AML-193 (cell line): ENCODE data around the gene ANKS1A.
"Not testable (repeated sequence)": the region's sequence is repeated elsewhere in the genome, so short reads cannot be mapped to it uniquely, and the experiment has no call there.

ENCODE experiments used
- DNase-seq, 2 experiments: peaks; one replicate each; lab custom pipeline; 2025; lab: John Stamatoyannopoulos, UW

The ANKS1A gene

DNA sequence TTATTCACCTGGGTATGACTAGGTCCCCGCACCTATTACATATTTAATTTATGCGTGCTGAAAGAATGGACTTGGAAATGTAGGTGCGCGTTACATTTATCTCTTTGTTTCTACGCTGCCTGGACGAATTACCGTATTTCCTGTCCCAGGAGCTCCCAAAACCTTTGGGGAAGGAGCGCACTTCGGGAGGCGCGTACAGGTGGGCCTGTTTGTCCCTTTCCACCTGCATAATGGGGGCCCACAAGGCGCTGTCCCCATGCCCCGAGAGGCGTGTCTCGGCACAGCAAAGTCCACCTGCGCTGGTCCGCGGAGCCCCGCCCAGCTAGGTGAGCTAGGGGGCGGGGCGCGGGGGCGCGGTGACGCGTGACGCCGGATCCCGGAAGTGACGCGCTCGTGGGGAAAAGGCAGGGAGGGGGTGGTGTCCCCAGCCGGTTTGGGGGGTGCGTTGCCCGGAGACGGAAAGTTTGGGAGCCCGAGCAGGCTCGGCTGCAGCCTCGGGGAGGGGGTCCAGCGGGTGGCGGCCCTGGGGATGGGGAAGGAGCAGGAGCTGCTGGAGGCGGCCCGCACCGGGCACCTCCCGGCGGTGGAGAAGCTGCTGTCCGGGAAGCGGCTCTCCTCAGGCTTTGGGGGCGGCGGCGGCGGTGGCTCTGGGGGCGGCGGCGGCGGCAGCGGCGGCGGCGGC lies at the start of gene ANKS1A:
Gene ANKS1A, plus strand, starts transcription at position 382 of the 682 bp plus-strand sequence. Its CDS starts 148 bp downstream, at position 530.
- peak; percentile 49 to 52 for DNase-seq

DNA sequence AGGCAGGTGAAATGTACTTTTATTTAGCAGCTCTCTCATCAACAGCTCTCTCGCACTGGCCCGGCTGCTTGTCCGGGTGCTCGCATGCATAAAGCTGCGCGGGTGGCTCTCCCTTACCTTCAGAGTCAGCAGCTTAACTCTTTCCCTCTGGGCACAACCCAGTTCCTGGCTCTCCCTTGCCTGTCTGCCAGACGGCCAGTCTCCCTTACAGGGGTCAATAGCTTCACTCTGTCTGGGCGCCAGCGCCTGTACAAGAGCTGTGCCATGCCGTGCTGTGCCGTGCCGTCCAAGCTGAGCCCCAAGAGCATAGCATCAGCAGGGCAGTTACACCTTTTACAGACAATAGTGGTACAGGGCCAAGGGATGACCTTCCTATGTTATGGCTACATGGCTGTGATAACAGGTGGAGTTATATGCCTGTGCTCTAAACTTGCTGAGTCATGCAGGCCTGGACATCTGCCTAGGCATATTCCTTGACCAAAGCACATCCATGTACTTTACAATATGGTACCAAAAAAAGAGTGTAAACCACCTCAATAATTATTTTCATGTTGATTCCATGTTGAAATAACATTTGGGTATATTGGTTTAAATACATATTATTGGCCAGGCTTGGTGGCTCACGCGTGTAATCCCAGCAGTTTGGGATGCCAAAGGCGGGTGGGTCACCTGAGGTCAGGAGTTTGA lies 49.2 kb upstream of the ANKS1A start:
- DNase-seq: no peak

GRCh38 chr6:34849066-34849465 lies 40.0 kb upstream of the ANKS1A start:
- DNase-seq: not testable (repeated sequence)

GRCh38 chr6:34851361-34851760 lies 37.7 kb upstream of the ANKS1A start:
- no peak for DNase-seq

DNA sequence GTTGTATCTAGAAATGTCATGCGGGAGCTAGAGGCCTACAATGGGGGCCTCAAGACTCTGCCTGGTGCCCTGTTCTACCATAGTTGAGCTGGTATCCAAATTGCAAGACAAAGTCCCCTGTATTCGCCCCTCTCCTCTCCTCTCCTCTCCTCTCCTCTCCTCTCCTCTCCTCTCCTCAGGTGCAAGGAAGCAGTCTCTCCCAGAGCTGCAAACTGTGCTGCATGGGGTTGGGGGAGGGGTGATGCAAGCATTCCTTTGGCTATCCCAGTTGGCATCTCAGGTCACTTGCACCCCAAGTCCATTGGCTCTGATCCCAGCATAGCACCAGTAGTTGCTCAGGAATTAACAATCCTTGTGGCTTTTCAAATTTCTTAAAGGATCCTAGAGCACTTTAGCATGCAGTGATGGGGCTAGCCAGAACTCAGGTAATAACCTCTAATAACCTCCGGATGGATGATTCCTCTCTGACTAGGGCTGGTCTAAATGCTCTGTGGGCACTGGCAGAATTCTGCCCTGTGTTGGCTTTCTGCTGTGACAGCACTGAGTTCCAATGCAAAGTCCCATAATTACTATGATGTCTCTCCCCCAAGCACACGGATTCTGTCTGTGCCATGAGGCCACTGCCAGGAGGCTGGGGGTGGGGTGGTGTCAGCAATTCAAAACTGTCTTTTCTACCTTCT lies 36.5 kb upstream of the ANKS1A start:
- no peak for DNase-seq

GRCh38 chr6:34855463-34855862 lies 33.6 kb upstream of the ANKS1A start:
- no peak for DNase-seq

- no peak for DNase-seq
Observed at GRCh38 chr6:34858681-34859080, 30.4 kb upstream of the ANKS1A start.

- DNase-seq: no peak
Observed at GRCh38 chr6:34859951-34860350, 29.1 kb upstream of the ANKS1A start.

GRCh38 chr6:34860776-34861175 lies 28.3 kb upstream of the ANKS1A start:
- DNase-seq: no peak

DNA sequence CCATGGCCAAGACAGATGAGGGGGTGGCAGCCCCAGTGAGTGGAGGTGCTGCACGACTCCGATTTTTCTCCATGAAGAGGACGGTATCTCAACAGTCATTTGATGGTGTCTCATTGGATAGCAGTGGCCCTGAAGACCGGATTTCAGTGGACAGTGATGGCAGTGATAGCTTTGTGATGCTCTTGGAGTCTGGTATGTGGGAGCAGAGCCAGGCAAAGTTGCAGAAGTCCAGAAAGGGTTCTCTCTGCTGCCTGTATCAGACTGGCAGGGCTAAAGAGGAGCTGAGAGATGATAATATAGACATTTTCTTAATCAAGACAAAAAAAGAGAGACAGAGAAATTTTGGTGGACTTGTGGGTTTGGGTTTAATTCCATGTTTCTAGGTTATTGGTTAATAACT lies 25.0 kb upstream of the ANKS1A start:
- DNase-seq: no peak

DNA sequence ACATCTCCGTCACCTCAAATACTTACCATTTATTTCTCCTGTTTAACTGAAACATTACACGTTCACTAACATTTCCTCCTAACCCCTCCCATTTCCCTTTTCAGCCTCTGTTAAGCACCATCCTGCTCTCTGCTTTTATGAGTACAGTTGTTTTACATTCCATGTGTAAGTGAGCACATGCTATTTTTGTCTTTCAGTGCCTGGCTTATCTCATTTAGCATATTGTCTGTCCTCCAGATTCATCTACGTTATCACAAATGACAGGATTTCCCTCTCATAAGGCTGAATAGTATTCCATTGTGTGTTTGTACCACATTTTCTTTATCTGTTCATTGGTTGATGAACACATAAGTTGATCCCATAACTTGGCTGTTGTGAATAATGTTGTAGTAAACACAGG lies 23.9 kb upstream of the ANKS1A start:
- no peak for DNase-seq

GRCh38 chr6:34866509-34866908 lies 22.5 kb upstream of the ANKS1A start:
- no peak for DNase-seq

DNA sequence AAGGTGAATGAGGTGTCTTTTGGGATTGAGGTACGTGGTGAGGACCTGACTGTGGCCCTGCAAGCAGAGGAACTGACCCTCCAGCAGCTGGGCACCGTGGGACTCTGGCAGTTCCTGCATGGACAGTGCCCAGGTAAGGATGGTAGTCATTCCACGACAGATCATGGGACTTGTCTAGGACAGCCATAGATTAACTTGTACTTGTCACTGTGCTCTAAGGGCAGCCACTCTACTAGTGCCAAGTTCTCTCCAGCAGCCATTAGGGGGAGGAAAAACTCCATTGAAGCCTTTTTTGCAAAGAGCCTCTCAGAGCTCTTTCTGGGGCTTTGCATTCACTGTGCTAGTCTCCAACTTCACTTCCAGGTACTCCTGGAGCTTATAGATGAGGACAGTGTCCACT lies 21.6 kb upstream of the ANKS1A start:
- peak in 1 of 2 experiments; percentile 10 for DNase-seq

DNA sequence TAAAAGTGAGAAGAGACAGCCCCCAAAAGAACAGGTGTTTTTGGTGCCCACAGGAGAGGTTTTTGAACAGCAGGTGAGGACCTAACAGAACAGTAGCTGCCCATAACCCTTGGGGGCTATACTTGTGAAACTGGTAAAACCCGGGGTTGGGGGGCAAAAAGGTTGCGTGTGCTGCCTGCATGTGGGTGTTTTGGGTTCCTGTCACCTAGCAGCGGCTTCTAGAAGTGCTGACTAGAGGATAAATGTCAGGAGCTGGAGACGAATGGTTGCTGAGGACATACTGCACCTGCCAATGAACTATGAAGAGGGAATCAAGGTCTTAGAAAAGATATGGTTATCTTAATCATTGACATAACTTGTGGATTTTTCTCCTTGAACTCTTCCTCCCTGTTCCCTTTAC lies 17.2 kb upstream of the ANKS1A start:
- DNase-seq: no peak

GRCh38 chr6:34872332-34872731 lies 16.7 kb upstream of the ANKS1A start:
- DNase-seq: no peak

DNA sequence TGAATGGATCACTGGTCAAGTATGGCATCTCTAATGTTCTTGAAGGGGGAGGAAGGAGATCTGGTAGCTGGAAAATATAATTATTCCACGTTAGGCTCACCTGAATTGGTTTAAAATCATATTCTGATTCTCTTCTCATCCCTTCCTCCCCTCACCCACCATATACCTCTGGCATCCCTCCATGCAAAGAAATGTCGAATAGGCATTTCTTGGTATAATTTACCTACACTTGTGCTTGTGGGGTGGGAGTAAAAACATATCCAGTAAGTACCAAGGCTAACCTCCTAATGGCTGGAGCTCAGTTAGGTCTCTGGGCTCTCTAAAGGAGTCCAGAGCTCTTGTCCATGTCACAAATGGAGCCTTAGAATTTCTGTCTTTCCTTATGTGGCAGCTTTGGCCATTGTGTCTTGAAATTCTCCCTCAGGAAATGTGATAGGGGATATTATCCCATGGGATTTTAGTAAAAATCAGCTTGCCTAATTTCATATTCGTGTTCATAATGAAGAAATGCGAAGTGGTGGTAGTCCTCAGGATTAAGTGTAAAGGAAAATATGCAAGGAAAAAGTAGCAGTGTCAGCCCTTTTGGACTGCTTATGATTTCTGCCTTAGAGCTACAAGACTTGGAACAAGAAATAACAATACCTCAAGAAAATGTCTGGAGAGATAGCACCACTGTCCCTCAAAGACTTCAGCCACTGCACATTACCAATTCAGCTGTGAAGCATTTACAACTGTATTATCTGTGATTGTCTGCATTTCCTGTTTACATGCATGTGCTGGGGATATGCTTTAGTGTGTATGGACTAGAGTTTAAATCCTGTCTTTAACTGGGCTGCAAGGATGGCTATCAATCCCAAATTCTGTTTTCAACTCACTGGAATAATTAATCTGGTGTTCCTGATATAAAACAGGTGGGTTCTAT lies 13.5 kb upstream of the ANKS1A start:
- DNase-seq: no peak

DNA sequence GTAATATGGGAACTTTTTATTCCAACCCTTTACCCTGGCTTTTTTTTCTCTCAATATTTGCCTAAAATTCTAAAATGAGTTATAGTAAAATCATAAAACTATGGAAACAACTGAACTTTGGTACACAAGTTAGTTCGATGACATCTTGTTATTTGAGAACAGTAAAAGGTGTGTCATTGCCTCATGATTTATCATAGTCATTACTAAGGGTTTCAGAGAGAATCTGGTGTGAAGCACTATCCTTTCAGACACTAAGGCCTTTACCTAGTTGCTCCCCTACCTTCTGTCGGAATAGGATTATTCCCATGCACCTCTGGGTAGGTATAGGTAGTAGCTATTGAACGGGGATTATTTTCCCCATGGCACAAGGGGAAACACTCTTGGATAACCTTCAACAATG lies 12.6 kb upstream of the ANKS1A start:
- DNase-seq: no peak

DNA sequence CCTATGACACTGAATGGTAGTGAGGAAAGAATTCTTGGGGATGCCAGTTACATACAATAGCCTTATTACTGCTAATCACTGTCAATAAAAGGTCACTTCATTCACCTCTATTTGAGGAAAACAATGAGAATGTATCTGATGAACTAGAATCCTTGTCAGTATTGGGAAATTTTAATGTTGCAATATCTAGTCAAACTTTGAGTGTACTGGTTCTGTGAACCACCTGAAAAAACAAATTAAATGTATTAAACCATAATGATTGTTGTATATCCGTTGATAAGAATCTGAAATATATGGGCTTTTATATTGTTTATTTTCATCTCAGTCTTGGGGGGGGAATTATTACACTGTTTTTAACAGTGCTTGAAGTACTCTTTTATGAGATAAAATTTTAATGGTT lies 11.8 kb upstream of the ANKS1A start:
- no peak for DNase-seq

DNA sequence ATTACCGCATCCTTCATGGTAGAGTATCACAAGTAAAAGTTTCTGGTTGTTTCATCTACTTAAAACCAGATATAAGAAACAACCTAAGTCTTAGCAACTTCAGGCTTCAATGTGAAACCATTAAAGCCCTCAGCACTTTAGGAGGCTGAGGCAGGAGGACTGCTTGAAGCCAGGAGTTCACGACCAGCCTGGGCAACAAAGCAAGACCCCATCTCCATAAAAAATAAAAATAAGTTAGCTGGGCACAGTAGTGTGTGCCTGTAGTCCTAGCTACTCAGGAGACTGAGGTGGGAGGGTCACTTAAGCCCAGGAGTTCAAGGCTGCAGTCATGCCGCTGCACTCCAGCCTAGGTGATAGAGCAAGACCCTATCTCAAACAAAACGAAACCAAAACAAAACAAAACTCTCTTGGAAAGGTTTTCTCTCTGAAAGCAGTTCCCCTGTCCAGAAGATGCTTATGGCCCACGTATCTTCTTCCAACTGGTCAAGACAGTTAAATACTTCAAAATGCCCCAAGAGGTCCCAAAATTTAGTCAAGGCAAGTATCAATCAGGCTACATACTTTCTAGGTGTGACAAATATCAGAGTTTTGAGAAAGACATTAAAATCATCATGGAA lies 11.1 kb upstream of the ANKS1A start:
- no peak for DNase-seq

- not testable (repeated sequence) for DNase-seq
Observed at GRCh38 chr6:34884073-34884472, 5.0 kb upstream of the ANKS1A start.

- no peak for DNase-seq
Observed at GRCh38 chr6:34884996-34885395, 4.1 kb upstream of the ANKS1A start.

DNA sequence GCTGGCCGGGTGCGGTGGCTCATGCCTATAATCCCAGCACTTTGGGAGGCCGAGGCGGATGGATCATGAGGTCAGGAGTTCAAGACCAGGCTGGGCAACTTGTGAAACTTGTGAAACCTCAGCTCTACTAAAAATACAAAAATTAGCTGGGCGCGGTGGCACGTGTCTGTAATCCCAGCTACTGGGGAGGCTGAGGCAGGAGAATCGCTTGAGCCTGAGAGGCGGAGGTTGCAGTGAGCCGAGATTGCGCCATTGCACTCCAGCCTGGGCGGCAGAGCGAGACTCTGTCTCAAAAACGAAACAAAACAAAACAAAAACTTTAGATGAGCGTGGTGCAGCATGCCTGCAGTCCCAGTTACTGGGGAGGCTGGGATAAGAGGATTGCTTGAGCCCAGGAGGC lies 3.2 kb upstream of the ANKS1A start:
- not testable (repeated sequence) for DNase-seq
